ENCODE measurements around the gene RNF217.
"Not testable (repeated sequence)": the region's sequence is repeated elsewhere in the genome, so short reads cannot be mapped to it uniquely, and the experiment has no call there.

RNF217 gene

GRCh38 chr6:124963416-124963785 lies 1.2 kb downstream of the RNF217 start:
- DNase-seq, result no peak

DNA sequence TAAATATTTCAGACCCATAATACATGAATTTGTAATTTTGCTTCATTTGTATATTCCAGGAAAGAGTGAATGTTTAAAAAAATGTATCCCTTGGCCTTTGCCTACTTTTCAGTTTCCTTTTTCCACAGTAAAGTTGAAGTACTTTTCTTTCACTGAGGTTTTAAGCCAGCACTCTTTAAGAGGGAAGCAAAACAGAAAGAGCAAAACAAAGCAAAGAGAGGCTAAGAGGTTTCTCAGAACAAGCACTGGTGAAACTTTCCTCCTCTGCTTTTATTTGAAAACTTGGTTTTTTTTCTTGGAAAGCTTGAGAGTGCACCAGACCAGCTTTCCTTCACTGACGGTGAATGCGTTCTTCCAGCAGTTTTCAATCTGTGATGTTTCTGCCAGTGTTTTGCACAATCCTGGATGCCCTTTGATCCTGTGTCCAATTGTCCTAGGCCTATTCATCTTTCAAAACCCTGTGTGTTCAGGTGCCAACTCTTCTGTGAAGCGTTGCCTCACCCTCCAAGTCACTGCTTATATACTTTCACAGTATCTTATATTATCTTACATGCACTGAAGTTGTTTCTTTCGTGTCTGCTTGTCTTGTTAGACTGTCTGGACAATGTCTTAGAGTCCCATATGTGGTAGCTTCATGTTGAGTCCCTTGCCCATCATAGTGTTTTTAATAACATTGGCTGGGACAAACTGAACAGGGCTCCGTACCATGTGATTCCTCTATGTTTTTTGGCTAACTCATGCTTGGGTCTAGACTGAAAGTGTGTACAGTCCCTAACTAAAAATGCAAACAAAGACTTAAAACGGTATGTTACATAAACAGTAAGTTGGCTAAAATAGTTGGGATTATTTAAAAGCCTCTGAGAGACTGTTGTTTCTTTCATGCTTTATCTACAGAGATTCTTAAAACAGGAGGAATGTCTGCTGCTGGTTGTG lies 1.9 kb downstream of the RNF217 start:
- DNase-seq, result no peak

DNA sequence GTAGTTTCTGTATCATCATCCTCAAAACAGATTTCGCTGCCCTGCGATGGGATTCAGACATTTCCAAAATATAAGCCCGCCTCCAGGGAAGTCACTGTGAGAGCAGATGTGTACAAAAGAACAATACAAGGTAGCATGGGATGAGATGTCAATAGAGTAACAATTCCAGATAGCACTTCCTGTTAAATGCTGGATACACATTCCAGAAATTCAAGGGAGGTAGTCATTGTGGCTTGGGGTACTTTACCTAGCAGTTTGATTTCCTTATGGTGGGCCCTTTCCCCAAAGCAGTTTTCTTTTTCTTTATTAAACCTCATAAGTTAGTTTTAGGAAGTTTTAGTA lies 2.5 kb downstream of the RNF217 start:
- no peak for DNase-seq

DNA sequence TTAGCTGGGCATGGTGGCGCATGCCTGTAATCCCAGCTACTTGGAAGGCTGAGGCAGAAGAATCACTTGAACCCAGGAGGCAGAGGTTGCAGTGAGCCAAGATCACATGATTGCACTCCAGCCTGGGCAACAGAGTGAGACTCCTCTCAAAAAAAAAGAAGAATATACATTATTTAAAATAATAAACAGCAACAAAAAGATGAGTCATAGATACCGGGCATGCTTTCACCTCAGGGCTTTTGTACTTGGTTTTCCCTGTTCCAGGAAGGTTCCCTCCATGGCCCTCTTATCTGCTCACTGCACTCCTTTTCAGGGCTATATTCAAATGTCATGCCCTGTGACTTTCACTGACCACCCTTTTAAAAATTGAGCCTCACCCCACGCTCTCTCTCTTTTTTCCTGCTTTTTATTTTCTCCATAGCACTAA lies 3.2 kb downstream of the RNF217 start:
- not testable (repeated sequence) for DNase-seq

GRCh38 chr6:124967444-124967843 lies 5.2 kb downstream of the RNF217 start:
- no peak for DNase-seq

- DNase-seq, result no peak
These were observed 6.2 kb downstream of the RNF217 start for GRCh38 chr6:124968401-124968800.

DNA sequence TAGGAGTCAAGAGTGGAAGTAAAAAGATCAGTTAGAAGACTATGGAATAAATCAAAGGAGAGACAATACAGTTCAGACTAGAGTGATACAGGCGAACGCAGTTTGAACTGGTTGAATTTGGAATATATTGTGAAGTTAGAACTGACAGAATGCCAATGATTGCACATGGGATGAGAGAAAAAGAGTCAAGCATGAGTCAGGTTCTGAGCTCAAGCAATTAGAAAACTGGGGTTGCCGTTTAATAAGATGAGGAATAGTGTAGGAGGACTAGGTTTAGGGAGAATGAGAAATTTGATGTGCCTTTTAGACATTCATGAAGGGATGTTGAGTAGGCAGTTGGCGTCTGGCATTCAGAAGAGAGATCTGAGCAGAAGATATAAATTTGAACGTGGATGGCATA lies 8.0 kb downstream of the RNF217 start:
- DNase-seq, result no peak

DNA sequence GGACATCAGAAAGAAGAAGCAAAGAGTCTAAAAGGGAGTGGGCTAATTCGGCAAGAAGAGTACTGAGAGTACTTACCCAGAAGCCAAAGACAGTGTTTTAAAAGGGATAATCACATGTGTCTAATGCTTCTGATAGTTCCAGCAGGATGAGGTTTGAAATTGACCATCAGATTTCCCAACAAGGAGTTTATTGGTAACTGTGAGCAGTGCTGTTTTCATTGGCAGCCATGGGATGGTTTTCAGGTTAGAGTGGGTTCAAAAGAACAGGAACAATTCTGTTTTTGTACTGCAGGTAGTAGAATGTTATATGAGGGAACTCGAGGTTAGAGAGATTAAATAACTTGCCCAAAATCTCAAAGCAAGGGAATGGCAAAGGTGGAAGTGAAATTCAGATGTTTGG lies 8.5 kb downstream of the RNF217 start:
- DNase-seq, result no peak

GRCh38 chr6:124973780-124974179 lies 11.5 kb downstream of the RNF217 start:
- DNase-seq, result no peak

DNA sequence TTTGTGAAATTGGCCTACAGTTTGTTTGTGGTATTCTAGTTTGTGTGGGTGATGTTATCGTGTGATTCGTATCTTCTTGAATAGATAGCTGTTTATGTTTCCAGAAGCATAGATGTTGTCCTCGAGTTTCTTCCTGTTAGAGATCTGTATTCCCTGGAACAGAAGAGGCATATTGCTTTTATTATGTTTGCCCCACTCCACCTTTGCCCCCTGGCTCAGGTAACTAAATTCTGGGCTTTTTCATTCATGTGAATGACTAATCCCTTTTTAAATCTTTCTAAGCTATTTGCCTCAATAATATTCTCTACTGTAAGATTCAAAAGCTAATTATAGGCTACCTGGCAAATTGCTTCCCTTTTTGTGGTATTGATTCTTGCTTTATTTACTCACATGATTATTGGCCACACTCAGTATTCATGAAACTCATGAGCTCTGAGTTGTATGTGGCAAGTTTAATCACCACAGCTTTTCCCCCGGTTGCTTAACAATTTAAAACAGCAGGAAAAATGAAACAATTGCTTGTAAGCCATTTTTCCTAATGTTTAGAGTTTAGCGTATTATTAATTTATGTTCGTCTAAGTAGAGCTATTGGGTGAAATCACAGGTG lies 12.6 kb downstream of the RNF217 start:
- DNase-seq, result no peak

DNA sequence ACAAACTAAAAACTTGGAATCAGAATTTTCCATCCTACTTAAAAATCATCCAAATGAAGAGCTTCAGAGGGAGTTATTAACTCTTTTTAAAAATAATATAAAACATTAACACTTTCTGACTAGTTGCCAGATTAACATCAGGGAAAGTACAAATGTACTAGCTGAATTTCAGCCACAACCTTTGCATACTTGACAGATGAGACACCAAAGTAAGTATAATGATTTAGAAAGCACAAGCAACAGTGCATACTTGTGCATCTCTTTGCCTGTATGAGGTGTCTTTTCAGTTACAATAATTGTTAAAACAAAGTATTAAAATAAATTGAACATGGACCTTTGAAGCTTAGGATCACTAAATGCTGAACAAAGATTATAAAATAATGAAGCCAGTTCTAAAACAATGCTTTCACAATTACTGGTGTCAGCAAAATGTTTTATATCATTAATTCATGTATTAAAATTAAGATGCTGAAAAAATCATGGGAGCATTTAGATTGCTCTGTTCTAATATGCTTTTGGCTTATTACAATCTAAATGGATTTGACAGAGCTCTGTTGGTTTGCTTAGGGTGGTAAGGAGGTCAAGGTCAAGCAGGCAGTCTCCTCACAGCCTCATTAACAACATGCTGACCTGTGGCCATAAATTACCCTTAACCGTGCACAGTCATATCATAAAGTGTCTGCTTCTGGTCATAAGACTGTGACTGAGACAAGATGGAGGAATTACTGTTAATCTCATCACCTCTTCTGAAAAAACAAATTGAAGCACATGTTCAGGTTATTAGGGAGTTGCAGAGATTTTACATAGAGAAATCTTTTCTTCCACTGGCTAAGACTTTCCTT lies 15.1 kb downstream of the RNF217 start:
- no peak for DNase-seq

GRCh38 chr6:124978451-124979293 lies 16.4 kb downstream of the RNF217 start:
- no peak for DNase-seq

DNA sequence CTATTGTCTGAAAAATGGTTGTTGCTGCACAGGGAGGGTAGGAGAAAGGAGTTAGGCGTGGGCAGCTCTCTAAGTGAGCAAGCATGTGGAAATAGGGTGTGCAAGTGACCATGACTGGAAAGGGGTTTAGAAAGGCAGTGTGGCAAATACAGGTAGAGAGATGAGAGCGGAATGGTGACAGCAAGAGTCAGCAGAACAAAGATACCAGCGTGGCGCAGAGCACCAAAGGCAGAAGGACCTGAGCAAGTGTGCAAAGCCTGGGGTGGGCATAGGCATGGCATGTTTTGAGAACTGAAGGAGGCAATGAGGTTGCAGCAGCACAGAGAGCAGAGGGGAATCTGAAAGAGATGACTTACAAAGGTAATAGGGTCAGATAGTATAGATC lies 17.0 kb downstream of the RNF217 start:
- DNase-seq, result no peak

GRCh38 chr6:124982669-124983068 lies 20.4 kb downstream of the RNF217 start:
- DNase-seq, result no peak

DNA sequence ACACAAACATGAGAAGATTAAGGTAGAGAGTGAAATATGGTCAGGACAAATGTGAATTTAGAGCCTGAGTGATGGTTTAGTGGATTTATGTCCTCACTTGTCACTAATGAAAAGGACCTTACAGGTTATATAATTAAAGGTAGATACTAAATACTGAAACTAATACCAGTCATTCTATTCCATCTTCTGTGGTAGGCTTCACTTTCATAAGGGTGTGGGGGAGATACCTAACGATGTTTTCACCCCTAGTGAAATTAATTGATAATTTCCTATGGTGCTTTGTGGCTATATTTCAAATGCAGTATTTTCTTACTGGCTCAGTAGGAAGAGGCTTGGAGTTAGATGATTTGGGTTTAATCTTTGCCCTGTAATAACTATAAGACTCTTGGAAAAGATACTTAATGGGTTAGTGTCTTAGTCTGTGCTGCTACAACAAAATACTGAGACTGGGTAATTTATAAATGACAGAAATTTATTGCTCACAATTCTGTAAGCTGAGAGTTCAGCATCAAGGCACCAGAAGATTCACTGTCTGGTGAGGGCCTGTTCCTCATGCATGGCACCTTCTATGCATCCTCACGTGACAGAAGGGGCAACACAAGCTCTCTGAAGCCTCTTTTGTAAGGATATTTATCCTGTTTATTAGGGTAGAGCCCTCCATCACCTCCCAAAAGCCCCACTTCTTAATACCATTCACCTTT lies 21.3 kb downstream of the RNF217 start:
- DNase-seq, result no peak

- no peak for DNase-seq
These were observed 22.6 kb downstream of the RNF217 start for GRCh38 chr6:124984668-124985338.

DNA sequence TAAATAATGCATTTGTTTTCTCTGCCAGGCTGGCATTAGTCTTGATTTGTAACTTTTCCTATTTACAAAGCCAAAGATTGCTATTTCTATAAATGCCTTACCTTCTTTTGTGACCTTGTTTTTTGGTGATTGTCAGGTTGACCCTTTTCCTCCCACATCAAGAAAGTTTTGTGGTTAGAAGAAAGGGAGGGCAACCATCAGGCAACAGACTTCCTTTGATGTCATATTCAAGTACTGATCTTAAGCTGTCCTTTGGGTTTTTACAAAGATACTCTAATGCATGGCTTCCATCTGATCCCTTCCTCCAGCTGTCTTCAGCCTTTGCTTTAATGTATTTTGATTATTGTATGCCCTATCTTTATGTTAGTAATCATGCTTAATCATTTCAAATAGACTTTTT lies 23.9 kb downstream of the RNF217 start:
- DNase-seq, result no peak

- DNase-seq, result no peak
These were observed 25.1 kb downstream of the RNF217 start for GRCh38 chr6:124987291-124987690.

GRCh38 chr6:124987999-124988591 lies 25.9 kb downstream of the RNF217 start:
- no peak for DNase-seq

GRCh38 chr6:124989136-124989983 lies 27.1 kb downstream of the RNF217 start:
- no peak for DNase-seq
